Measurements from ENCODE around the gene PLCD3.

GRCh38 chr17:45156242-45156641 lies 23.9 kb upstream of the PLCD3 start:
- TF ChIP-seq POLR2A (IDR thresholded peaks at IDR 0.05; ENCODE audit: low read depth, low read length): no peak
- no peak for TF ChIP-seq POLR2AphosphoS5 (IDR thresholded peaks at IDR 0.05; ENCODE audit: low read depth, low read length)
